GM12874 (cell line): ENCODE results near the gene LSAMP.

Experiments used
- CTCF ChIP-seq: IDR thresholded peaks from 2 replicates; pipeline ENCODE4 v1.5.1; 2011; ENCODE audit warnings: low read depth, mild to moderate bottlenecking, control low read depth, low read length, moderate library complexity; ENCODE audit not compliant: insufficient read depth

The LSAMP gene

GRCh38 chr3:116299646-116300081 is 145.6 kb downstream of the LSAMP start:
- no peak for TF ChIP-seq CTCF

GRCh38 chr3:116298151-116298550 is 147.1 kb downstream of the LSAMP start:
- TF ChIP-seq CTCF, result no peak

- TF ChIP-seq CTCF, result no peak
Observed at GRCh38 chr3:116291141-116291540, 154.1 kb downstream of the LSAMP start.

- TF ChIP-seq CTCF, result no peak
Observed at GRCh38 chr3:116288485-116288884, 156.8 kb downstream of the LSAMP start.

- TF ChIP-seq CTCF, result no peak
Observed at GRCh38 chr3:116285781-116286421, 159.4 kb downstream of the LSAMP start.

- no peak for TF ChIP-seq CTCF
Observed at GRCh38 chr3:116281313-116282143, 163.8 kb downstream of the LSAMP start.

- no peak for TF ChIP-seq CTCF
Observed at GRCh38 chr3:116280130-116280740, 165.1 kb downstream of the LSAMP start.
